Right lobe of liver (tissue), 6 donors: ENCODE measurements around the gene FEN1. TPM values are rescaled to one million over a fixed set of nuclear protein-coding genes. Genes with fewer than 3 reads are reported as not detected.

Source experiments
- ATAC-seq, 4 donors: fragments of 200-7000 bp; cut with Tn5 transposase; one replicate each; pipeline ENCODE4 v1.9.1; 2020; ENCODE audit warnings: mild to moderate bottlenecking in 4 of 4, moderate library complexity in 4 of 4
- DNase-seq, 3 donors: peaks; one replicate each; pipeline ENCODE4 v3.0.0-alpha.2; 2020
- H3K27ac ChIP-seq, 3 donors: fragments of 200-600 bp; one replicate each; pipeline ENCODE4 v1.8.0; 2022
- H3K27me3 ChIP-seq, 2 donors: fragments of 200-600 bp; one replicate each; pipeline ENCODE4 v1.8.0; 2022
- H3K36me3 ChIP-seq, 4 donors: fragments of 200-600 bp; sonication (generic) in 1 of 4; one replicate each; pipeline versions ENCODE4 v1.5.1 to v1.8.0; 2017 to 2022; ENCODE audit warnings: control low read depth in 1 of 4
- H3K4me1 ChIP-seq, 4 donors: fragments of 200-600 bp; sonication (generic) in 1 of 4; one replicate each; pipeline versions ENCODE4 v1.5.1 to v1.8.0; 2017 to 2022; ENCODE audit warnings: control low read depth in 1 of 4
- H3K4me3 ChIP-seq, 3 donors: fragments of 200-600 bp; one replicate each; pipeline ENCODE4 v1.8.0; 2022
- H3K9me3 ChIP-seq, 4 donors: fragments of 200-600 bp; sonication (generic) in 1 of 4; one replicate each; pipeline versions ENCODE4 v1.5.1 to v1.8.0; 2017 to 2022; ENCODE audit warnings: control low read depth in 1 of 4
- POLR2A ChIP-seq: fragments of 450-650 bp; IDR thresholded peaks from one replicate; pipeline ENCODE4 v1.6.1; 2017; ENCODE audit warnings: antibody characterized with exemption, mild to moderate bottlenecking
- WGBS: methylation state at CpG from one replicate; pipeline ENCODE4 v1.1.6; 2018; ENCODE audit warnings: low coverage, low lambda C conversion rate; ENCODE audit not compliant: insufficient coverage; ENCODE audit errors: missing lambda C conversion rate; 5-methylcytosine and 5-hydroxymethylcytosine counted together
- intact Hi-C, 2 donors: fragments of 100-400 bp; cut with DNase I; formaldehyde crosslinking; loops; one replicate each; pipeline versions ENCODE4 v1.11.2 to v1.14.1; 2022
- total RNA-seq, 6 experiments: library from RNA; depleted of rRNA in 2 of 6; stranded (reverse); fragments of >200 nt in 2 of 6; fragmentation: NEBNext Ultra II Directional in 3 of 6; extraction: Animal tissue kit (Norgen Biotek cat#: 25700) in 3 of 6; gene quantifications; one replicate each; pipeline versions ENCODE4 v1.1.0 to v1.2.4, GENCODE V29; 2016 to 2023
- TF ChIP-seq, protein P1 (sequence below), 4 donors: fragments of 200-600 bp in 3 of 4; fragments of 450-650 bp in 1 of 4; IDR thresholded peaks; one replicate each; pipeline versions ENCODE4 v1.5.1 to v1.8.0; 2016 to 2022; ENCODE audit warnings: antibody characterized with exemption in 4 of 4, mild to moderate bottlenecking in 2 of 4
- donor health status: DM: no; HTN: yes; CAD: no.
- donor health status: DM: no; HTN: no; CAD: no.
- donor health status: DM: no; HTN: no; CAD: no.
- donor health status: DM: no; HTN: yes; CAD: no.
- donor health status: DM: no; HTN: yes; CAD: no.

Gene FEN1
- total RNA-seq, 6 experiments from 2014 or later = 4.0 to 13.3 (median 5.4) TPM

DNA sequence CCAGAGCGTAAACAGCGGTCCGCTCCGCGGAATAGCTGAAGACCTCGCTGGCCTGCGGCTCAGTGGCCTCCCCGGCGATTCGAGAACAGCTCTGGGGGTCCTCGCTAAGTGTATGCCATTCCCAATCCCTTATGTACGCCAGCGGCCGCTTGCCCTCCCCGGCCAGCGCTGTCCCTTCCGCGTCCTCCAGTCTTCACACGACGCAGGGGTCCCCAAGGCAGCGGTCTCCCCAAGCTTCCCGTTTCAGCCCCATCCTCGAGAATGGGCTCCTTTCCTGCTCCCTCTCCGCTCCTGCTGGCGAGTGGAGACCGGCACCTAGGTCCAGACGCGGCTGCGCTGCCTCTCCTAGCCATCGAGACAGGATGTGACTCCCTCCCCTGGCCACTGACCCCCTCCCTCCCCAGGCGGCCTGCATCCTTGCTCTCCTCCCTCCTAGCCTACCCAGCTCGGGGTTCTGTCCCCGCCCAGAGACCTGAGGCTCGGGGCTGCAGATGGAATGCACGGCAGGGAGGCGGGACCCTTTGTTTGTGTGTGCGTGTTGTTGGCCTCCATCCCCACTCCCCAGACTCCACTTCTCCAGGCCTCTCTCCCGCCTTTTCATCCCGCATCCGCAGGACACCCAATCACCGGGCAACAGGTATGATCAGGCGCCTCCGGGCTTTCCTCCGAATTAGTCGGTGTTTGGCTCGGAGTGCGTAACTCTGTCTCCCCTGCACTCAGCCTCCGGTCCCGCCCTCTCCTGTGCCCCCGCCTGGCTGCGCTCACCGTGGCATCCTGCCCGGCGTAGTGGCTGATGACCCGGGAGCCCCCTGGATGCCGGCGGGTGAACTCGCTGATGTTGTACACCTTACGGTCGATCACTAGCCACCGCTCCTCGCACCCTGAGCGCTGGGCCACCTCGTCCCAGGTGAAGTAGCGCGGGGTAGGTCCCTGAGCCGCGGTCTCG is 23.4 kb downstream of the FEN1 start:
- intact Hi-C loops = no loop called here
- Histone ChIP-seq H3K36me3 (peaks cover 0 to 10% (median 3%) of the 10 kb centered on the region in 4 donors), H3K9me3 (no peaks in the 10 kb centered on the region), H3K4me1 (peaks cover 0 to 12% (median 3%) of the 10 kb centered on the region in 4 donors), H3K27ac (peak overlapping the region; percentile 95 to 99 (median 96)), H3K27me3 (no peaks in the 10 kb centered on the region), H3K4me3 (peak overlapping the region; percentile 45 to 68 (median 64))
- DNase-seq (peak; percentile 68 to 79 (median 74)), ATAC-seq (peak; percentile 14 to 32 (median 28))
- 0% methylated on average over 20 of the region's 69 CpGs for WGBS
- no peak for TF ChIP-seq POLR2A
- TF ChIP-seq, protein P1, sequence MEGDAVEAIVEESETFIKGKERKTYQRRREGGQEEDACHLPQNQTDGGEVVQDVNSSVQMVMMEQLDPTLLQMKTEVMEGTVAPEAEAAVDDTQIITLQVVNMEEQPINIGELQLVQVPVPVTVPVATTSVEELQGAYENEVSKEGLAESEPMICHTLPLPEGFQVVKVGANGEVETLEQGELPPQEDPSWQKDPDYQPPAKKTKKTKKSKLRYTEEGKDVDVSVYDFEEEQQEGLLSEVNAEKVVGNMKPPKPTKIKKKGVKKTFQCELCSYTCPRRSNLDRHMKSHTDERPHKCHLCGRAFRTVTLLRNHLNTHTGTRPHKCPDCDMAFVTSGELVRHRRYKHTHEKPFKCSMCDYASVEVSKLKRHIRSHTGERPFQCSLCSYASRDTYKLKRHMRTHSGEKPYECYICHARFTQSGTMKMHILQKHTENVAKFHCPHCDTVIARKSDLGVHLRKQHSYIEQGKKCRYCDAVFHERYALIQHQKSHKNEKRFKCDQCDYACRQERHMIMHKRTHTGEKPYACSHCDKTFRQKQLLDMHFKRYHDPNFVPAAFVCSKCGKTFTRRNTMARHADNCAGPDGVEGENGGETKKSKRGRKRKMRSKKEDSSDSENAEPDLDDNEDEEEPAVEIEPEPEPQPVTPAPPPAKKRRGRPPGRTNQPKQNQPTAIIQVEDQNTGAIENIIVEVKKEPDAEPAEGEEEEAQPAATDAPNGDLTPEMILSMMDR (IDR thresholded peaks at IDR 0.05) = no peak

DNA sequence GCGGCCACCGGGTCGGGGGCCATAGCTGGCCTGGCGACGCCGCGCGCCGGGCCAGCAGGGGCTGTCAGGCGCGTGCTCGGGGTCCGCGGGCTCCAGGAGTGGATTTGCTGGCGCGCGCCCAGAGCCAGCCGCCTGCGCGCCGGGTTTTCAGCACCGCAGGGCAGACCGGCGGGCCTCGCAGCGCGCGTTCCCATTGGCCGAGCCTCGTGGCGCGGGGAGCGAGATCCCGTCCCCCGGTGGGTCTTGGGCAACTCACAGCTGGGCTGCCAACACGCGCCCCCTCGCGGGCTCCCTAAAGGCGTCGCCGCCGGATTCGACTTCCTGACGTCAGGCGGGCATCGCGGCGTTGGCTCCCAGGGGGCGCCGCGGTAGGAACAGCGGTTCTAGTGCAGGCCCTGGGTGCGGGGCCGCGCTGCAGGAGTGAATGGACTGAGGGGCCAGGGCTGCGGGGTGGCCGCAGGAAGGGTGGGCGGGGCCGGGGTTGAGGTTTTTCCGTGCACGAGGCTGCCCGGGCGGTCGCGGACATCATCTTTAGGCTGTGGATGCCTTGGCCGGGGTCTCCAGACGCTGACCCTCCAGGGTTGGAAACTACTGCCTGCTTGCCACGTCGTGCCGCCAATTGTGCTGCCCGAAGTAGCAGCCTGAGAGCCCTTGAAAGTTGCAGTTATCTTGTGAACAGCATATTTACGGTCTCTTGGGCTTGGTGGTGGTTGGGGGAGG is 24.2 kb downstream of the FEN1 start, which contains the start of gene FADS1:
Gene FADS1 (minus strand): TSS at position 268 of the 720 bp plus-strand sequence. CDS start 74 bp downstream, at position 194.
- TF ChIP-seq, protein P1 (IDR thresholded peaks at IDR 0.05) = peak; percentile 40 to 51 (median 50)
- peak; percentile 72 for TF ChIP-seq POLR2A
- Histone ChIP-seq H3K27ac (peak within 1 kb of the TSS; percentile 95 to 99 (median 96)), H3K4me1 (peaks cover 0 to 15% (median 4%) of the 10 kb centered on the region in 4 donors), H3K27me3 (no peaks in the 10 kb centered on the region), H3K36me3 (peaks cover 0 to 8% (median 3%) of the 10 kb centered on the region in 4 donors), H3K4me3 (peak within 1 kb of the TSS; percentile 45 to 68 (median 64)), H3K9me3 (no peaks in the 10 kb centered on the region)
- ATAC-seq (peak; percentile 37 to 63 (median 40)), DNase-seq (peak; percentile 81 to 92 (median 87))
- WGBS = 0% methylated on average over 4 of the region's 73 CpGs
- intact Hi-C loops = no loop called here

DNA sequence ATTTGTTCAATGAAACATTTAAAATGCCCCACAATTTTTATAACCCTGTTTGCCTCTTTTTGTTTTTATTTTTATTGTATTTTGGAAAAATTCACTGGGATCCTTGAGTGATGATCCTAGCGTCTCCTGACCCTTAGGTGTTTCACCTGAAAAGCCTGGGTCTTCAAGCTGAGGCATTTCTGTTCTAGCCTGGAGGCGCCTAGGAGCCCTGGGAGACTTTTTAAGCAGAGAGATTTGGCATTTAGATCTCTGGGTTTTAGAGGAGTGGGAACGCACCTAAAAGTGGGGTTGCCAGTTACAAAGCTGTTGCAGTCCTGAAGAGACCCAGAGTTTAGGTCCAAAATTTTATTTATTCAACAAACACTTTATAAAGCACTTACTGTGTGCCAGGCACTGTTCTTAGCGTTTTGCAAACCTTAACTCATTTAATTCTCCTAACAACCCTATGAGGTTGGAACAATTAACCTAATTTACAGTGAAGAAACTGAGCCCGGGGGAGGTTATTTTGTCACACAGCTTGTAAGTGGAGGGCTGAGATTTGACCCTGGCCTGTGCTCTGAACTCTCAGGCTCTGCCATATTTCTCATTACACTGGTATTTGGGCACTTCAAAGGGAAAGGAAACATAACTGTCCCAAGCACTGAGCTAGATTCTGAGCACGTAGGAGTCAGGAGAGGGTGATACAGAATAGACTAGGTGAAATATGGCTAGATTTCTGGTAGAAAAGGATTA is 24.9 kb downstream of the FEN1 start:
- H3K9me3 ChIP-seq = no peaks in the 10 kb centered on the region
- 46% methylated on average over 6 of the region's 6 CpGs for WGBS

More for the DNA sequence above, 24.9 kb downstream of the FEN1 start:
- H3K36me3 ChIP-seq = peaks cover 0 to under 1% (median 0%) of the 10 kb centered on the region in 4 donors
- intact Hi-C loops = no loop called here
- H3K27me3 ChIP-seq = no peaks in the 10 kb centered on the region
- TF ChIP-seq POLR2A = no peak
- TF ChIP-seq, protein P1 (IDR thresholded peaks at IDR 0.05) = no peak
- H3K4me3 ChIP-seq = peak overlapping the region in 2 of 3 donors; percentile 45 to 64
- ATAC-seq (no peak), DNase-seq (no peak)
- peaks cover 0 to 15% (median 4%) of the 10 kb centered on the region in 4 donors for H3K4me1 ChIP-seq
- H3K27ac ChIP-seq = peak overlapping the region in 2 of 3 donors; percentile 95 to 96
